HepG2 (cell line): ENCODE data around the gene HYDIN. TPM values are rescaled to one million over a fixed set of nuclear protein-coding genes. Genes with fewer than 3 reads are reported as not detected.

Experiments
- ATAC-seq: fragments of 200-7000 bp; cut with Tn5 transposase; 3 replicates; pipeline ENCODE4 v1.9.1; 2020; ENCODE audit warnings: mild to moderate bottlenecking, moderate library complexity
- BruUV-seq: library from RNA; stranded (reverse); fragments of 400-500 nt; replicated peaks from 2 replicates; lab custom pipeline; 2021; lab: Mats Ljungman, UMichigan
- CTCF ChIA-PET: fragments of 300-600 bp; formaldehyde crosslinking; extraction: SDS; loops from one replicate; lab custom pipeline; 2021; ENCODE audit warnings: low total read pairs, inconsistent platforms, low intra/inter-chr PET ratio; lab: Yijun Ruan, JAX
- POLR2A ChIA-PET: fragments of 350-600 bp; sonication (Branson Sonifier 250); formaldehyde crosslinking; loops from one replicate; lab custom pipeline; 2020; ENCODE audit warnings: antibody characterized with exemption, inconsistent platforms; lab: Yijun Ruan, JAX
- DNase-seq: peaks from one replicate; pipeline ENCODE4 v3.0.0-alpha.2; 2015; ENCODE audit warnings: low spot score
- FAIRE-seq: peaks from 3 replicates; lab custom pipeline; 2011; peaks lifted over from hg19 to GRCh38; lab: Jason Lieb, UNC
- H2AFZ ChIP-seq: one replicate; pipeline ENCODE4 v1.6.1; 2011; ENCODE audit warnings: low read length, inconsistent platforms
- H3K27ac ChIP-seq: fragments of 300-600 bp; 3 replicates; pipeline ENCODE4 v1.8.0; 2011; ENCODE audit warnings: mixed run types, mild to moderate bottlenecking, mixed read lengths, low read length, inconsistent platforms; ENCODE audit not compliant: insufficient read depth; ENCODE audit errors: extremely low read length
- H3K27me3 ChIP-seq, 2 experiments: fragments of 200-600 bp in 1 of 2; 2 replicates in 1 of 2; 3 replicates in 1 of 2; pipeline versions ENCODE4 v1.6.0 to v1.8.0; 2011; ENCODE audit warnings: low read length in 2 of 2, mild to moderate bottlenecking in 2 of 2, moderate library complexity in 2 of 2, inconsistent platforms in 1 of 2; ENCODE audit not compliant: insufficient read depth in 2 of 2, control insufficient read depth in 1 of 2
- H3K36me3 ChIP-seq, 2 experiments: fragments of 200-600 bp in 1 of 2; replicated peaks in 1 of 2; 2 replicates in 1 of 2; 3 replicates in 1 of 2; pipeline versions ENCODE4 v1.5.1 to v1.8.0; 2011; ENCODE audit warnings: low read length in 2 of 2, inconsistent platforms in 1 of 2; ENCODE audit not compliant: insufficient read depth in 2 of 2, control insufficient read depth in 1 of 2
- H3K4me1 ChIP-seq: 2 replicates; pipeline ENCODE4 v1.5.1; 2012; ENCODE audit warnings: low read length, inconsistent platforms; ENCODE audit not compliant: insufficient read depth
- H3K4me2 ChIP-seq: 2 replicates; pipeline ENCODE4 v1.6.0; 2011; ENCODE audit warnings: low read depth, low read length, inconsistent platforms
- H3K4me3 ChIP-seq, 3 experiments: fragments of 200-600 bp in 1 of 3; sonication (generic), shearing (Covaris generic) in 1 of 3; replicated peaks in 1 of 3; 2 replicates each; pipeline ENCODE4 v1.5.1; 2011 to 2016; ENCODE audit warnings: low read length in 3 of 3, inconsistent platforms in 2 of 3, low read depth in 2 of 3, mild to moderate bottlenecking in 2 of 3, control low read depth in 1 of 3, mixed read lengths in 1 of 3; ENCODE audit not compliant: insufficient read depth in 1 of 3
- H3K79me2 ChIP-seq: one replicate; pipeline ENCODE4 v1.6.1; 2011; ENCODE audit warnings: low read length, inconsistent platforms; ENCODE audit not compliant: insufficient read depth
- H3K9ac ChIP-seq: 2 replicates; pipeline ENCODE4 v1.6.0; 2011; ENCODE audit warnings: mild to moderate bottlenecking, low read depth, low read length, inconsistent platforms; ENCODE audit not compliant: insufficient read depth
- H3K9me3 ChIP-seq: 2 replicates; pipeline ENCODE4 v1.5.1; 2012; ENCODE audit warnings: mild to moderate bottlenecking, low read length
- H4K20me1 ChIP-seq: 2 replicates; pipeline ENCODE4 v1.6.0; 2011; ENCODE audit warnings: inconsistent platforms, mild to moderate bottlenecking, low read length, moderate library complexity; ENCODE audit not compliant: insufficient read depth
- ZBTB26 ChIP-seq: IDR thresholded peaks from 2 replicates; pipeline ENCODE4 v1.6.1; 2016; ENCODE audit warnings: missing compliant biosample characterization, missing genetic modification reagents, borderline replicate concordance
- ZFP37 ChIP-seq: sonication (generic); formaldehyde crosslinking; IDR thresholded peaks from 2 replicates; pipeline ENCODE4 v1.4.0; 2020; ENCODE audit warnings: missing genetic modification reagents, borderline replicate concordance
- ZNF30 ChIP-seq: sonication (generic); formaldehyde crosslinking; IDR thresholded peaks from 2 replicates; pipeline ENCODE4 v1.5.0; 2020; ENCODE audit warnings: mild to moderate bottlenecking, missing genetic modification reagents
- ZNF362 ChIP-seq: sonication (generic); formaldehyde crosslinking; IDR thresholded peaks from 2 replicates; pipeline ENCODE4 v1.4.0; 2020; ENCODE audit warnings: missing genetic modification reagents, mild to moderate bottlenecking, borderline replicate concordance
- ZNF691 ChIP-seq: sonication (generic); formaldehyde crosslinking; IDR thresholded peaks from 2 replicates; pipeline ENCODE4 v1.4.0; 2020; ENCODE audit warnings: missing genetic modification reagents, low read depth, mild to moderate bottlenecking, borderline replicate concordance
- ZNF704 ChIP-seq: sonication (generic); formaldehyde crosslinking; IDR thresholded peaks from 2 replicates; pipeline ENCODE4 v1.8.1; 2023; ENCODE audit warnings: mild to moderate bottlenecking, inconsistent platforms, moderate library complexity, missing genetic modification reagents, borderline replicate concordance
- WGBS: methylation state at CpG from one replicate; pipeline ENCODE4 v1.1.6; 2017; ENCODE audit warnings: low lambda C conversion rate; 5-methylcytosine and 5-hydroxymethylcytosine counted together
- in situ Hi-C: cut with HindIII; loops from 2 replicates; pipeline ENCODE4 v1.10.0; 2017; ENCODE audit warnings: low pct_unique_long_range_greater_than_20kb; ENCODE audit not compliant: extremely low pct_ligation_motif_present
- intact Hi-C: fragments of 100-400 bp; cut with micrococcal nuclease; formaldehyde crosslinking; loops from one replicate; pipeline ENCODE4 v1.10.0; 2022; ENCODE audit not compliant: unreplicated experiment
- polyA plus RNA-seq, 8 experiments: library from polyadenylated mRNA; depleted of rRNA in 3 of 8; stranded (reverse) in 7 of 8; unstranded in 1 of 8; fragments of >200 nt; fragmentation: Illumina TruSeq in 4 of 8; extraction: Trizol in 4 of 8; gene quantifications; 2 replicates each; pipeline versions ENCODE4 v1.2.1 to v1.2.3, GENCODE V29; 2011 to 2016; ENCODE audit warnings: low read depth in 4 of 8, missing spikeins in 1 of 8, mixed read lengths in 1 of 8; ENCODE audit not compliant: insufficient read depth in 1 of 8
- total RNA-seq, 5 experiments: library from RNA; depleted of rRNA; stranded (reverse); fragments of >200 nt; fragmentation: Illumina TruSeq; extraction: Trizol; gene quantifications; 2 replicates each; pipeline ENCODE4 v1.2.3, GENCODE V29; 2016; ENCODE audit warnings: low read depth in 1 of 5

Gene HYDIN
- total and polyA plus RNA-seq, 2 of the 13 experiments (the other 11 are each of a cell fraction or from before 2014, with no cell fraction given): not detected

GRCh38 chr16:71225145-71225544, 5.4 kb downstream of the HYDIN start:
- ATAC-seq: no peak
- TF ChIP-seq ZNF362 (CRISPR knock-in tag): no peak
- TF ChIP-seq ZFP37 (CRISPR knock-in tag): no peak
- TF ChIP-seq ZNF691: no peak
- no peak for TF ChIP-seq ZNF30 (CRISPR knock-in tag)
- no peak for TF ChIP-seq ZBTB26 (CRISPR knock-in tag)
- no peak for TF ChIP-seq ZNF704 (CRISPR knock-in tag)
- 39% methylated on average over 3 of the region's 3 CpGs for WGBS
- intact Hi-C loops: no loop called here
- no TSS peak for BruUV-seq
- H3K4me3 ChIP-seq: no peak overlapping the region
- no peaks in the 10 kb centered on the region for H3K79me2 ChIP-seq
- H3K9ac ChIP-seq: no peak overlapping the region
- H3K4me2 ChIP-seq: no peak overlapping the region
- no peaks in the 10 kb centered on the region for H3K4me1 ChIP-seq
- peaks cover 25% of the 10 kb centered on the region for H3K9me3 ChIP-seq
- FAIRE-seq: no peak
- H3K27ac ChIP-seq: no peak overlapping the region
- ChIA-PET POLR2A (no interaction called here), CTCF (no interaction called here)
- no peaks in the 10 kb centered on the region for H3K36me3 ChIP-seq
- in situ Hi-C loops: no loop called here
- no peaks in the 10 kb centered on the region for H3K27me3 ChIP-seq
- H4K20me1 ChIP-seq: no peaks in the 10 kb centered on the region; the same call in 1 of the 2 replicates
- no peak overlapping the region for H2AFZ ChIP-seq
- no peak for DNase-seq
